GM19372 (cell line): ENCODE results near the gene HDGFL2.
"Not testable (repeated sequence)": the region's sequence is repeated elsewhere in the genome, so short reads cannot be mapped to it uniquely, and the experiment has no call there.

Experiments
- ATAC-seq: cut with Tn5 transposase; IDR thresholded peaks from one replicate; pipeline ENCODE4 v1.9.1; 2021; ENCODE audit warnings: mild to moderate bottlenecking, low read depth, moderate library complexity; ENCODE audit not compliant: unreplicated experiment

HDGFL2 gene

GRCh38 chr19:4511300-4512054 lies 39.4 kb downstream of the HDGFL2 start:
- ATAC-seq = no peak

- no peak for ATAC-seq
These were observed 40.0 kb downstream of the HDGFL2 start for GRCh38 chr19:4512070-4512469.

GRCh38 chr19:4513248-4513647 lies 41.2 kb downstream of the HDGFL2 start:
- ATAC-seq = no peak

- no peak for ATAC-seq
These were observed 43.6 kb downstream of the HDGFL2 start for GRCh38 chr19:4515732-4516131.

- ATAC-seq = no peak
These were observed 44.3 kb downstream of the HDGFL2 start for GRCh38 chr19:4516199-4516938.

GRCh38 chr19:4516939-4517300 lies 44.8 kb downstream of the HDGFL2 start:
- no peak for ATAC-seq

- no peak for ATAC-seq
These were observed 45.5 kb downstream of the HDGFL2 start for GRCh38 chr19:4517451-4518057.

GRCh38 chr19:4518345-4519171 lies 46.5 kb downstream of the HDGFL2 start, which contains the start of gene PLIN4:
PLIN4 (minus strand) TSS chr19:4518486; CDS start chr19:4518272, 214 bp downstream.
- ATAC-seq = no peak

- no peak for ATAC-seq
These were observed 47.0 kb downstream of the HDGFL2 start for GRCh38 chr19:4519172-4519496.

GRCh38 chr19:4519521-4520277 lies 47.6 kb downstream of the HDGFL2 start:
- no peak for ATAC-seq

GRCh38 chr19:4521170-4521887 lies 49.2 kb downstream of the HDGFL2 start:
- no peak for ATAC-seq

GRCh38 chr19:4521888-4522242 lies 49.8 kb downstream of the HDGFL2 start:
- no peak for ATAC-seq

GRCh38 chr19:4522291-4523002 lies 50.4 kb downstream of the HDGFL2 start:
- ATAC-seq = no peak

- no peak for ATAC-seq
These were observed 51.4 kb downstream of the HDGFL2 start for GRCh38 chr19:4523306-4524110.

- no peak for ATAC-seq
These were observed 52.9 kb downstream of the HDGFL2 start for GRCh38 chr19:4524808-4525562.

GRCh38 chr19:4525563-4526002 lies 53.5 kb downstream of the HDGFL2 start:
- ATAC-seq = no peak

GRCh38 chr19:4527377-4527776 lies 55.3 kb downstream of the HDGFL2 start:
- ATAC-seq = not testable (repeated sequence)
